CD4-positive, alpha-beta memory T cell (primary cell): ENCODE results near the gene LHFPL5. TPM values are rescaled to one million over a fixed set of nuclear protein-coding genes. Genes with fewer than 3 reads are reported as not detected.

Experiments
- CTCF ChIA-PET: fragments of 350-600 bp; sonication (Branson Sonifier 250); formaldehyde crosslinking; loops from one replicate; lab custom pipeline; 2021; ENCODE audit warnings: inconsistent platforms; ENCODE audit not compliant: partially characterized antibody; lab: Charles Lee
- POLR2A ChIA-PET: fragments of 350-600 bp; sonication (Branson Sonifier 250); formaldehyde crosslinking; loops from one replicate; lab custom pipeline; 2021; ENCODE audit not compliant: partially characterized antibody; lab: Charles Lee
- DNase-seq, 5 donors: peaks; one replicate each; pipeline versions ENCODE4 v3.0.0 to v3.0.0-alpha.2; 2020 to 2022; ENCODE audit warnings: mixed read lengths in 1 of 5
- H3K27ac ChIP-seq: one replicate; pipeline ENCODE4 v1.7.0; 2013; ENCODE audit warnings: low read depth, low read length
- H3K27me3 ChIP-seq: 2 replicates; pipeline ENCODE4 v1.7.0; 2013; ENCODE audit warnings: mild to moderate bottlenecking, low read length, moderate library complexity; ENCODE audit not compliant: insufficient read depth
- H3K36me3 ChIP-seq: 2 replicates; pipeline ENCODE4 v1.7.0; 2013; ENCODE audit warnings: mild to moderate bottlenecking, low read length, moderate library complexity; ENCODE audit not compliant: insufficient read depth
- H3K4me1 ChIP-seq: 2 replicates; pipeline ENCODE4 v1.7.0; 2013; ENCODE audit warnings: mild to moderate bottlenecking, low read length, moderate library complexity; ENCODE audit not compliant: insufficient read depth
- H3K4me3 ChIP-seq, 2 donors: one replicate each; pipeline ENCODE4 v1.7.0; 2013; ENCODE audit warnings: low read length in 2 of 2, mild to moderate bottlenecking in 1 of 2
- H3K9me3 ChIP-seq, 2 donors: one replicate each; pipeline ENCODE4 v1.7.0; 2013; ENCODE audit warnings: low read length in 2 of 2, control low read depth in 1 of 2; ENCODE audit not compliant: control insufficient read depth in 1 of 2
- H3K27ac Mint-ChIP-seq, 7 donors: one replicate each; pipeline ENCODE4 v1.8.0; 2020 to 2021; ENCODE audit warnings: mixed read lengths in 7 of 7, mild to moderate bottlenecking in 6 of 7, inconsistent platforms in 3 of 7, moderate library complexity in 3 of 7
- H3K27me3 Mint-ChIP-seq, 2 donors: one replicate each; pipeline ENCODE4 v1.8.0; 2020 to 2021; ENCODE audit warnings: mixed read lengths in 2 of 2
- H3K36me3 Mint-ChIP-seq, 2 donors: one replicate each; pipeline ENCODE4 v1.8.0; 2020 to 2021; ENCODE audit warnings: mixed read lengths in 2 of 2, inconsistent platforms in 1 of 2, mild to moderate bottlenecking in 1 of 2
- H3K4me1 Mint-ChIP-seq, 4 donors: one replicate each; pipeline ENCODE4 v1.8.0; 2020 to 2021; ENCODE audit warnings: mixed read lengths in 4 of 4, mild to moderate bottlenecking in 1 of 4
- H3K4me3 Mint-ChIP-seq, 8 donors: one replicate each; pipeline ENCODE4 v1.8.0; 2020 to 2021; ENCODE audit warnings: mixed read lengths in 8 of 8, mild to moderate bottlenecking in 7 of 8, moderate library complexity in 6 of 8, inconsistent platforms in 3 of 8
- H3K9me3 Mint-ChIP-seq, 8 donors: one replicate each; pipeline ENCODE4 v1.8.0; 2020 to 2021; ENCODE audit warnings: mixed read lengths in 8 of 8, mild to moderate bottlenecking in 5 of 8, inconsistent platforms in 3 of 8, moderate library complexity in 1 of 8
- intact Hi-C: fragments of 100-400 bp; cut with micrococcal nuclease; formaldehyde crosslinking; loops from one replicate; pipeline ENCODE4 v1.15.1; 2023
- polyA plus RNA-seq, 2 donors: library from polyadenylated mRNA; unstranded; fragments of 300-500 nt; fragmentation: Illumina TruSeq; gene quantifications; one replicate each; pipeline ENCODE4 v1.2.3, GENCODE V29; 2021
- total RNA-seq, 2 experiments: library from RNA; stranded (reverse); gene quantifications; one replicate each; pipeline ENCODE4 v1.2.3, GENCODE V29; 2021

Gene LHFPL5
- total and polyA plus RNA-seq, 4 experiments from 2014 or later, result not detected

- H3K4me1 Mint-ChIP-seq, result no peaks in the 10 kb centered on the region
- no peaks in the 10 kb centered on the region for H3K36me3 ChIP-seq
- intact Hi-C loops, result no loop called here
- H3K27me3 ChIP-seq, result no peaks in the 10 kb centered on the region
- no peak overlapping the region for H3K4me3 ChIP-seq
- H3K36me3 Mint-ChIP-seq, result no peaks in the 10 kb centered on the region
- no peak for DNase-seq
- H3K4me1 ChIP-seq, result no peaks in the 10 kb centered on the region
- no peak overlapping the region for H3K27ac ChIP-seq
- H3K4me3 Mint-ChIP-seq, result no peak overlapping the region
- CTCF ChIA-PET, result no interaction called here
- H3K9me3 ChIP-seq, result no peaks in the 10 kb centered on the region
- POLR2A ChIA-PET, result no interaction called here
- peaks cover 5 to 6% of the 10 kb centered on the region in 2 donors for H3K27me3 Mint-ChIP-seq
- H3K9me3 Mint-ChIP-seq, result no peaks in the 10 kb centered on the region
- no peak overlapping the region for H3K27ac Mint-ChIP-seq
These were observed 10.4 kb upstream of the LHFPL5 start for GRCh38 chr6:35794536-35795452.

- H3K27me3 Mint-ChIP-seq, result peaks cover 3% of the 10 kb centered on the region in 2 donors
- H3K9me3 Mint-ChIP-seq, result no peaks in the 10 kb centered on the region
- no peaks in the 10 kb centered on the region for H3K36me3 Mint-ChIP-seq
- Histone ChIP-seq H3K27ac (no peak overlapping the region), H3K4me1 (no peaks in the 10 kb centered on the region), H3K9me3 (no peaks in the 10 kb centered on the region), H3K27me3 (no peaks in the 10 kb centered on the region), H3K4me3 (no peak overlapping the region), H3K36me3 (no peaks in the 10 kb centered on the region)
- H3K27ac Mint-ChIP-seq, result no peak overlapping the region
- no peaks in the 10 kb centered on the region for H3K4me1 Mint-ChIP-seq
- no peak for DNase-seq
- intact Hi-C loops, result no loop called here
- ChIA-PET POLR2A (no interaction called here), CTCF (no interaction called here)
- no peak overlapping the region for H3K4me3 Mint-ChIP-seq
These were observed 9.6 kb upstream of the LHFPL5 start for GRCh38 chr6:35795453-35796071.

DNA sequence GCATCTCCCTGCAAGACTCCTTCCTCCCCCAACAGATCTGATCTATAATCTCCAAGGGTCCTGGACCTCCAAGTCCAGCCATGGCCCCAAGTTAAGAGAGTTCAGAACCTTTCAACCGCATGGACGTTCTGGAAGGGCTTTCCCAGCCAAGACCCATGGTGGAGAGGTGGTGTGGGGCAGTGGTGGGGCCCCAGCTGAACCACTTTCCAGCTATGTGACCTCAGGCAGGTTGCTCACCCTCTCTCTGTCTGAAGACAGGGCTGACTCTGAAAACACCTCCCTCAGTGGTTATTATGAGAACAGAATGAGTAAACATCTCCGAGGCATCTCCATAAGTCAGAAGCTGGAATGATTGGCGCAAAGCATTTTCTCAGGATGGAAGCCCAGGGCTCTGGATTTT is 8.9 kb upstream of the LHFPL5 start:
- intact Hi-C loops, result no loop called here
- Mint-ChIP-seq H3K36me3 (no peaks in the 10 kb centered on the region), H3K4me1 (no peaks in the 10 kb centered on the region), H3K4me3 (no peak overlapping the region), H3K27ac (no peak overlapping the region), H3K9me3 (no peaks in the 10 kb centered on the region), H3K27me3 (peaks cover 1 to 3% of the 10 kb centered on the region in 2 donors)
- no peak overlapping the region for H3K27ac ChIP-seq
- POLR2A ChIA-PET, result interaction anchor here (3.0 kb wide), 1 partner anchor 9 kb away, joined by 11 read pairs; no protein-coding TSS in a partner anchor
- H3K4me1 ChIP-seq, result no peaks in the 10 kb centered on the region
- DNase-seq, result no peak
- H3K9me3 ChIP-seq, result no peaks in the 10 kb centered on the region
- CTCF ChIA-PET, result no interaction called here
- no peaks in the 10 kb centered on the region for H3K27me3 ChIP-seq
- no peaks in the 10 kb centered on the region for H3K36me3 ChIP-seq
- no peak overlapping the region for H3K4me3 ChIP-seq

GRCh38 chr6:35797837-35798526 is 7.2 kb upstream of the LHFPL5 start:
- no peaks in the 10 kb centered on the region for H3K9me3 ChIP-seq
- Mint-ChIP-seq H3K27me3 (peaks cover 1% of the 10 kb centered on the region in 2 donors), H3K36me3 (no peaks in the 10 kb centered on the region), H3K4me3 (no peak overlapping the region), H3K4me1 (no peaks in the 10 kb centered on the region), H3K27ac (no peak overlapping the region), H3K9me3 (no peaks in the 10 kb centered on the region)
- H3K36me3 ChIP-seq, result no peaks in the 10 kb centered on the region
- H3K4me3 ChIP-seq, result no peak overlapping the region
- no peak overlapping the region for H3K27ac ChIP-seq
- intact Hi-C loops, result no loop called here
- CTCF ChIA-PET, result interaction anchor here (1.1 kb wide), 1 partner anchor 10 kb away, joined by 3 read pairs; no protein-coding TSS in a partner anchor
- no peaks in the 10 kb centered on the region for H3K27me3 ChIP-seq
- DNase-seq, result no peak
- H3K4me1 ChIP-seq, result no peaks in the 10 kb centered on the region
- POLR2A ChIA-PET, result interaction anchor here (0.7 to 3.0 kb wide), 2 partner anchors 11 to 1528 kb away, joined by 3 to 11 read pairs; no protein-coding TSS in a partner anchor

DNA sequence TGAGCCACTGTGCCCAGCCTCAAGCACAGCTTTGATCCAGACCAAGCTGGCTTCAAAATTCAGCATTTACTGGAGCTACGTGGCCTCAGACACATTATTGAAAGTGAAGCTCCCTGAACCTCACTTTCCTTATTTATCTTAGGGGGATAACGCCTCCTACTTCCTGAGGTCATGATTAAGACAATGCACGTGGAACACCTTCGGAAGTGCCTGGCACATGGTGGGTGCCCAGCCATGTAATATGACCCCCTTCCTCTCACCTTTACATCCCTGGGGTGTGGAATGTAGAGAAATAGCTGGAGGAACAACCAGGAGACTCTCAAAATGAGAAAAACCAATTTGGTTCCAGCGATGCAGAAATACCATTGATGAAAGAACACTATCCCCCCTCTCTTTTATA is 6.4 kb upstream of the LHFPL5 start:
- no peaks in the 10 kb centered on the region for H3K27me3 ChIP-seq
- Mint-ChIP-seq H3K4me1 (no peaks in the 10 kb centered on the region), H3K27ac (peak overlapping the region in 2 of 7 donors; percentile 58 to 62), H3K36me3 (no peaks in the 10 kb centered on the region), H3K27me3 (peaks cover 1% of the 10 kb centered on the region in 2 donors), H3K9me3 (no peaks in the 10 kb centered on the region), H3K4me3 (no peak overlapping the region)
- H3K36me3 ChIP-seq, result no peaks in the 10 kb centered on the region
- POLR2A ChIA-PET, result interaction anchor here (3.0 kb wide), 1 partner anchor 12 kb away, joined by 11 read pairs; no protein-coding TSS in a partner anchor
- H3K4me1 ChIP-seq, result no peaks in the 10 kb centered on the region
- no peak overlapping the region for H3K27ac ChIP-seq
- no peak for DNase-seq
- H3K9me3 ChIP-seq, result no peaks in the 10 kb centered on the region
- intact Hi-C loops, result no loop called here
- H3K4me3 ChIP-seq, result no peak overlapping the region
- CTCF ChIA-PET, result interaction anchor here (1.1 kb wide), 1 partner anchor 11 kb away, joined by 3 read pairs; no protein-coding TSS in a partner anchor

GRCh38 chr6:35801148-35801547 is 4.0 kb upstream of the LHFPL5 start:
- Histone ChIP-seq H3K4me1 (no peaks in the 10 kb centered on the region), H3K36me3 (no peaks in the 10 kb centered on the region), H3K27ac (no peak overlapping the region), H3K9me3 (no peaks in the 10 kb centered on the region), H3K27me3 (no peaks in the 10 kb centered on the region), H3K4me3 (no peak overlapping the region)
- CTCF ChIA-PET, result no interaction called here
- intact Hi-C loops, result no loop called here
- Mint-ChIP-seq H3K4me3 (no peak overlapping the region), H3K27ac (no peak overlapping the region), H3K36me3 (no peaks in the 10 kb centered on the region), H3K4me1 (peaks cover 0 to 11% (median 2%) of the 10 kb centered on the region in 4 donors), H3K9me3 (peaks cover 0 to under 1% (median 0%) of the 10 kb centered on the region in 8 donors), H3K27me3 (peaks cover 3 to 10% of the 10 kb centered on the region in 2 donors)
- no peak for DNase-seq
- POLR2A ChIA-PET, result no interaction called here

DNA sequence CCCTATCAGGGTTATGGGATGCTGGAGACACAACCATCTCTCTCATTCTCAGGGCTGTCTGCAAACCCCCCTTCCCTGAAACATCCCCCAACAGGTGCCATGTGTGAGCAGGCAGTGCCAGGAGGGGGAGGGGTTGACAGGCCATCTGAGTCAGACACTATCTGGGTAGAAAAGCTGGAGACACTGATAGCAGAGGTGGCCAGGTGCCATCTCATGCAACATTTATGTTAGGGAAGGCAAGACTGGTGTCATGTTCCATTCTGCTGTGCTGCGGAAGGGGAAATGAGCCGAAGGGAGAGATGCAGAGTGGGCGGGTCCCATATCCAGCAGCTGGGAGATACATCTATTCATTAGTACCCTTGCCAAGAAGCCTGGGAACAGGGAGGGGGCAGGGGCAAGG is 3.5 kb downstream of the LHFPL5 start:
- H3K27me3 Mint-ChIP-seq, result peaks cover 19 to 20% of the 10 kb centered on the region in 2 donors

More for the DNA sequence above, 3.5 kb downstream of the LHFPL5 start:
- no peak for DNase-seq
- Histone ChIP-seq H3K4me3 (no peak overlapping the region), H3K4me1 (no peaks in the 10 kb centered on the region), H3K36me3 (no peaks in the 10 kb centered on the region), H3K27me3 (no peaks in the 10 kb centered on the region), H3K9me3 (no peaks in the 10 kb centered on the region), H3K27ac (no peak overlapping the region)
- H3K4me3 Mint-ChIP-seq, result no peak overlapping the region
- ChIA-PET POLR2A (no interaction called here), CTCF (no interaction called here)
- no peaks in the 10 kb centered on the region for H3K36me3 Mint-ChIP-seq
- H3K9me3 Mint-ChIP-seq, result peaks cover 0 to 4% (median 0%) of the 10 kb centered on the region in 8 donors
- no peak overlapping the region for H3K27ac Mint-ChIP-seq
- peaks cover 0 to 19% (median 2%) of the 10 kb centered on the region in 4 donors for H3K4me1 Mint-ChIP-seq
- intact Hi-C loops, result no loop called here
